ENCODE data around the gene MDGA2.

DNA sequence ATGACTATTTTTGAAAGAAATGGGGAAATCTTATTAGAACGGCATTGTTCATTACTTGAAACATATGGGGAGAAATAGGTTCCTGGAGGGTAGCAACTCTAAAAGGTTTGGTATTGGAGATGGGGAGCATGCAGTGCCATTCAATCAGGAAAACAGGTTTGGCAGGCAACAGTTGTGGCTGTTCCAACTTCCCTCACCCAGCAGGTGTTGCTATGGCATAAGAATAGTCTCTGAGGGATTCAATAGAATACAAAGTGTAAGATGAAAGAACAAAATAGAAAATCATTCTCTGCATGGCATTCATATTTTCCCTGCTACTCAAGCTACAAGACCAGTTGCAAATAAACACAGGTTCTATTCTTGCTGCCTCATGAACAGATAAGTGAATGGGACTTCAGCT lies 630.6 kb downstream of the MDGA2 start:
- TF ChIP-seq, protein P1, sequence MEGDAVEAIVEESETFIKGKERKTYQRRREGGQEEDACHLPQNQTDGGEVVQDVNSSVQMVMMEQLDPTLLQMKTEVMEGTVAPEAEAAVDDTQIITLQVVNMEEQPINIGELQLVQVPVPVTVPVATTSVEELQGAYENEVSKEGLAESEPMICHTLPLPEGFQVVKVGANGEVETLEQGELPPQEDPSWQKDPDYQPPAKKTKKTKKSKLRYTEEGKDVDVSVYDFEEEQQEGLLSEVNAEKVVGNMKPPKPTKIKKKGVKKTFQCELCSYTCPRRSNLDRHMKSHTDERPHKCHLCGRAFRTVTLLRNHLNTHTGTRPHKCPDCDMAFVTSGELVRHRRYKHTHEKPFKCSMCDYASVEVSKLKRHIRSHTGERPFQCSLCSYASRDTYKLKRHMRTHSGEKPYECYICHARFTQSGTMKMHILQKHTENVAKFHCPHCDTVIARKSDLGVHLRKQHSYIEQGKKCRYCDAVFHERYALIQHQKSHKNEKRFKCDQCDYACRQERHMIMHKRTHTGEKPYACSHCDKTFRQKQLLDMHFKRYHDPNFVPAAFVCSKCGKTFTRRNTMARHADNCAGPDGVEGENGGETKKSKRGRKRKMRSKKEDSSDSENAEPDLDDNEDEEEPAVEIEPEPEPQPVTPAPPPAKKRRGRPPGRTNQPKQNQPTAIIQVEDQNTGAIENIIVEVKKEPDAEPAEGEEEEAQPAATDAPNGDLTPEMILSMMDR (IDR thresholded peaks at IDR 0.05): peak in 2 of 12 donors; percentile 3 to 10
- no peak for TF ChIP-seq POLR2A (IDR thresholded peaks at IDR 0.05)

Data from heart left ventricle (tissue), 13 donors.